H1 (cell line): ENCODE data around the gene PGM1. TPM values are rescaled to one million over a fixed set of nuclear protein-coding genes. Genes with fewer than 3 reads are reported as not detected.

Experiments used
- CTCF ChIA-PET: fragments of 300-600 bp; sonication (Branson Sonifier 250); formaldehyde crosslinking; loops from one replicate; lab custom pipeline; 2021; ENCODE audit not compliant: partially characterized antibody; lab: Charles Lee
- POLR2A ChIA-PET: fragments of 300-600 bp; sonication (Branson Sonifier 250); formaldehyde crosslinking; loops from one replicate; lab custom pipeline; 2021; ENCODE audit warnings: inconsistent platforms; ENCODE audit not compliant: partially characterized antibody; lab: Charles Lee
- DNase-seq, 2 experiments: peaks; one replicate each; pipeline versions ENCODE4 v3.0.0 to v3.0.0-alpha.2; 2010 to 2022; ENCODE audit warnings: low spot score in 2 of 2, low read depth in 1 of 2, mixed read lengths in 1 of 2
- FAIRE-seq: peaks from 2 replicates; lab custom pipeline; 2011; peaks lifted over from hg19 to GRCh38; lab: Jason Lieb, UNC
- H2AFZ ChIP-seq: 2 replicates; pipeline ENCODE4 v1.8.1; 2012; ENCODE audit warnings: low read length, inconsistent platforms
- H2AK5ac ChIP-seq: 2 replicates; pipeline ENCODE4 v1.6.1; 2013; ENCODE audit warnings: low read depth, low read length
- H2BK120ac ChIP-seq: replicated peaks from 2 replicates; pipeline ENCODE3; 2013; ENCODE audit warnings: low read depth, low read length, inconsistent platforms
- H2BK12ac ChIP-seq: 2 replicates; pipeline ENCODE4 v1.6.1; 2013; ENCODE audit warnings: low read depth, low read length
- H2BK15ac ChIP-seq: 2 replicates; pipeline ENCODE4 v1.6.1; 2013; ENCODE audit warnings: low read length
- H2BK20ac ChIP-seq: 2 replicates; pipeline ENCODE4 v1.6.1; 2013; ENCODE audit warnings: low read length
- H2BK5ac ChIP-seq: 2 replicates; pipeline ENCODE4 v1.6.1; 2013; ENCODE audit warnings: low read depth, low read length
- H3K14ac ChIP-seq: 2 replicates; pipeline ENCODE4 v1.6.1; 2013; ENCODE audit warnings: inconsistent platforms; ENCODE audit not compliant: insufficient read length
- H3K18ac ChIP-seq: 2 replicates; pipeline ENCODE4 v1.6.1; 2013; ENCODE audit warnings: low read length; ENCODE audit errors: extremely low read depth
- H3K23ac ChIP-seq: 2 replicates; pipeline ENCODE4 v1.6.1; 2013; ENCODE audit warnings: inconsistent platforms; ENCODE audit not compliant: insufficient read length
- H3K23me2 ChIP-seq: 2 replicates; pipeline ENCODE4 v1.6.1; 2013; ENCODE audit warnings: low read depth, low read length
- H3K27ac ChIP-seq: 2 replicates; pipeline ENCODE4 v1.6.1; 2011; ENCODE audit warnings: low read depth, low read length, inconsistent platforms
- H3K27me3 ChIP-seq, 4 experiments: replicated peaks in 1 of 4; 1 replicate in 1 of 4; 2 replicates in 3 of 4; pipeline versions ENCODE4 v1.6.1 to v1.8.1; 2011 to 2013; ENCODE audit warnings: low read length in 3 of 4, mild to moderate bottlenecking in 3 of 4, inconsistent platforms in 2 of 4, mixed read lengths in 2 of 4, moderate library complexity in 1 of 4; ENCODE audit not compliant: control insufficient read depth in 3 of 4, insufficient read depth in 3 of 4; ENCODE audit errors: extremely low read depth in 1 of 4
- H3K36me3 ChIP-seq, 4 experiments: 2 replicates each; pipeline versions ENCODE4 v1.6.1 to v1.8.1; 2011 to 2013; ENCODE audit warnings: mild to moderate bottlenecking in 4 of 4, low read length in 3 of 4, moderate library complexity in 2 of 4, control low read depth in 1 of 4, inconsistent platforms in 1 of 4; ENCODE audit not compliant: insufficient read depth in 4 of 4, control insufficient read depth in 2 of 4
- H3K4ac ChIP-seq: replicated peaks from 2 replicates; pipeline ENCODE3; 2013; ENCODE audit warnings: low read length, low read depth, mixed read lengths, inconsistent platforms; ENCODE audit not compliant: insufficient read length
- H3K4me1 ChIP-seq, 4 experiments: replicated peaks in 1 of 4; 1 replicate in 1 of 4; 2 replicates in 3 of 4; pipeline versions ENCODE4 v1.6.1 to v1.8.1; 2011 to 2013; ENCODE audit warnings: low read length in 3 of 4, inconsistent platforms in 2 of 4, mixed read lengths in 1 of 4; ENCODE audit not compliant: insufficient read depth in 4 of 4, control insufficient read depth in 3 of 4
- H3K4me2 ChIP-seq, 2 experiments: 2 replicates each; pipeline versions ENCODE4 v1.6.1 to v1.8.1; 2011 to 2013; ENCODE audit warnings: low read depth in 2 of 2, low read length in 2 of 2, control low read depth in 1 of 2, inconsistent platforms in 1 of 2, mild to moderate bottlenecking in 1 of 2; ENCODE audit not compliant: insufficient read depth in 1 of 2
- H3K4me3 ChIP-seq, 4 experiments: fragments of 200-600, 300-600 bp in 1 of 4; sonication (generic), shearing (Covaris generic), sonication (Bioruptor Twin) in 1 of 4; 2 replicates each; pipeline versions ENCODE4 v1.5.1 to v1.8.1; 2011 to 2016; ENCODE audit warnings: low read length in 4 of 4, low read depth in 3 of 4, control low read depth in 2 of 4, inconsistent platforms in 2 of 4, mild to moderate bottlenecking in 2 of 4, mixed read lengths in 1 of 4, moderate library complexity in 1 of 4; ENCODE audit not compliant: insufficient read depth in 2 of 4; ENCODE audit errors: extremely low read depth in 1 of 4
- H3K56ac ChIP-seq: replicated peaks from 2 replicates; pipeline ENCODE3; 2013; ENCODE audit warnings: low read depth, mild to moderate bottlenecking, mixed read lengths, low read length, inconsistent platforms; ENCODE audit not compliant: insufficient read length
- H3K79me1 ChIP-seq: 2 replicates; pipeline ENCODE4 v1.6.1; 2013; ENCODE audit warnings: low read depth, low read length, control low read depth
- H3K79me2 ChIP-seq, 2 experiments: 2 replicates each; pipeline versions ENCODE4 v1.6.1 to v1.8.1; 2012 to 2013; ENCODE audit warnings: low read length in 2 of 2, mild to moderate bottlenecking in 2 of 2, inconsistent platforms in 1 of 2; ENCODE audit not compliant: insufficient read depth in 2 of 2, control insufficient read depth in 1 of 2
- H3K9ac ChIP-seq, 4 experiments: replicated peaks in 1 of 4; 1 replicate in 1 of 4; 2 replicates in 3 of 4; pipeline versions ENCODE4 v1.6.1 to v1.8.1; 2011 to 2013; ENCODE audit warnings: low read depth in 3 of 4, low read length in 3 of 4, control low read depth in 2 of 4, mild to moderate bottlenecking in 2 of 4, moderate library complexity in 2 of 4, inconsistent platforms in 1 of 4; ENCODE audit errors: extremely low read depth in 1 of 4
- H3K9me3 ChIP-seq, 2 experiments: 2 replicates each; pipeline versions ENCODE4 v1.6.1 to v1.8.1; 2012 to 2013; ENCODE audit warnings: mild to moderate bottlenecking in 2 of 2, moderate library complexity in 2 of 2, control low read depth in 1 of 2, inconsistent platforms in 1 of 2, low read depth in 1 of 2, low read length in 1 of 2, mixed read lengths in 1 of 2; ENCODE audit not compliant: insufficient read depth in 2 of 2
- H4K20me1 ChIP-seq, 2 experiments: replicated peaks in 1 of 2; 2 replicates each; pipeline versions ENCODE3 to v1.8.1; 2011 to 2013; ENCODE audit warnings: inconsistent platforms in 2 of 2, low read length in 2 of 2, mild to moderate bottlenecking in 1 of 2; ENCODE audit not compliant: insufficient read depth in 2 of 2, control insufficient read depth in 1 of 2
- H4K5ac ChIP-seq: 2 replicates; pipeline ENCODE4 v1.6.1; 2013; ENCODE audit warnings: low read length, low read depth, mixed read lengths, inconsistent platforms; ENCODE audit not compliant: insufficient read length
- H4K8ac ChIP-seq: 2 replicates; pipeline ENCODE4 v1.8.0; 2013; ENCODE audit warnings: mild to moderate bottlenecking, moderate library complexity, low read length, inconsistent platforms; ENCODE audit not compliant: insufficient read depth; ENCODE audit errors: extremely low read depth
- H4K91ac ChIP-seq: replicated peaks from 2 replicates; pipeline ENCODE3; 2013; ENCODE audit warnings: low read length, mixed read lengths, inconsistent platforms; ENCODE audit not compliant: insufficient read length
- MAFK ChIP-seq: IDR thresholded peaks from 2 replicates; pipeline ENCODE4 v1.6.1; 2012; ENCODE audit warnings: low read depth, mild to moderate bottlenecking, improper control_type of control experiment, low read length
- WGBS, 2 experiments: shearing (Covaris generic) in 1 of 2; methylation state at CpG; one replicate each; pipeline versions ENCODE4 v1.1.6 to v1.1.7; 2013 to 2015; ENCODE audit warnings: low lambda C conversion rate in 2 of 2, mixed read lengths in 2 of 2, inconsistent platforms in 1 of 2, low coverage in 1 of 2, missing lambda C conversion rate in 1 of 2; ENCODE audit not compliant: insufficient replicate concordance in 2 of 2, insufficient coverage in 1 of 2, insufficient read length in 1 of 2; ENCODE audit errors: extremely low coverage in 1 of 2, missing lambda C conversion rate in 1 of 2; 5-methylcytosine and 5-hydroxymethylcytosine counted together
- polyA plus RNA-seq, 7 experiments: library from polyadenylated mRNA; depleted of rRNA in 3 of 7; stranded (reverse) in 5 of 7; unstranded in 2 of 7; fragments of >200 nt in 5 of 7; fragments of 200-250 nt in 2 of 7; gene quantifications; 1 replicate in 5 of 7; 2 replicates in 1 of 7; 4 replicates in 1 of 7; pipeline versions ENCODE4 v1.2.1 to v1.2.3, GENCODE V29; 2011 to 2013; ENCODE audit warnings: missing spikeins in 2 of 7, mixed read lengths in 2 of 7
- total RNA-seq: library from RNA; stranded (reverse); fragmentation: NEBNext Ultra II Directional; extraction: Animal tissue kit (Norgen Biotek cat#: 25700); gene quantifications from 2 replicates; pipeline ENCODE4 v1.2.1, GENCODE V29; 2021

Gene PGM1
- total and polyA plus RNA-seq, 2 of the 8 experiments (the other 6 are each of a cell fraction or from before 2014, with no cell fraction given), result 33.0 to 65.4 TPM

- Histone ChIP-seq H3K23me2 (no peaks in the 10 kb centered on the region), H3K9me3 (no peaks in the 10 kb centered on the region), H2BK20ac (no peak overlapping the region), H3K14ac (no peak overlapping the region), H4K5ac (no peak overlapping the region), H3K27ac (no peak overlapping the region), H2BK5ac (no peak overlapping the region), H2AK5ac (no peak overlapping the region), H3K4me1 (peaks cover 0 to 12% (median 0%) of the 10 kb centered on the region in 4 experiments; a peak in 1 of 7 replicates), H4K91ac (no peak overlapping the region), H3K56ac (no peak overlapping the region), H2AFZ (no peak overlapping the region), H2BK15ac (no peak overlapping the region), H3K4ac (no peak overlapping the region), H3K9ac (no peak overlapping the region), H4K20me1 (peaks cover 0 to 9% of the 10 kb centered on the region in 2 experiments), H2BK12ac (no peak overlapping the region), H2BK120ac (no peak overlapping the region), H3K4me2 (no peak overlapping the region), H3K18ac (no peak overlapping the region), H3K23ac (no peak overlapping the region), H3K4me3 (no peak overlapping the region), H3K36me3 (no peaks in the 10 kb centered on the region), H3K27me3 (no peaks in the 10 kb centered on the region), H3K79me1 (no peaks in the 10 kb centered on the region), H4K8ac (no peak overlapping the region), H3K79me2 (no peaks in the 10 kb centered on the region)
- FAIRE-seq (no peak), DNase-seq (no peak)
- ChIA-PET POLR2A (interaction anchor here (0.6 to 1.5 kb wide), 3 partner anchors 12 to 18 kb away, joined by 3 to 4 read pairs (median 4); partner anchors contain the start of gene PGM1), CTCF (interaction anchor here (0.6 to 3.7 kb wide), 5 partner anchors 36 to 633 kb away, joined by 3 to 14 read pairs (median 3); no protein-coding TSS in a partner anchor)
- WGBS, 2 experiments, result 79% methylated on average over 3 of the region's 3 CpGs; no CpG with 5 or more reads in 1 of the 2 experiments
- TF ChIP-seq MAFK, result no peak
Observed at GRCh38 chr1:63611231-63611630, 18.0 kb downstream of the PGM1 start.
